Lower lobe of right lung (tissue), 2 donors: ENCODE data around the gene NDUFB10. TPM values are rescaled to one million over a fixed set of nuclear protein-coding genes. Genes with fewer than 3 reads are reported as not detected.

Experiments used
- ATAC-seq, 2 donors: fragments of 200-7000 bp; cut with Tn5 transposase; one replicate each; pipeline ENCODE4 v1.9.1; 2020 to 2022; ENCODE audit warnings: mild to moderate bottlenecking in 2 of 2, moderate library complexity in 2 of 2
- DNase-seq: peaks from one replicate; pipeline ENCODE4 v3.0.0-alpha.2; 2020
- H3K27ac ChIP-seq: fragments of 200-600 bp; one replicate; pipeline ENCODE4 v1.8.0; 2022
- H3K27me3 ChIP-seq: fragments of 200-600 bp; one replicate; pipeline ENCODE4 v1.8.0; 2022; ENCODE audit warnings: low read depth
- H3K36me3 ChIP-seq: fragments of 200-600 bp; one replicate; pipeline ENCODE4 v1.8.0; 2022; ENCODE audit warnings: mild to moderate bottlenecking
- H3K4me1 ChIP-seq: fragments of 200-600 bp; one replicate; pipeline ENCODE4 v1.8.0; 2022
- H3K4me3 ChIP-seq: fragments of 200-600 bp; one replicate; pipeline ENCODE4 v1.8.0; 2022; ENCODE audit warnings: mild to moderate bottlenecking
- H3K9me3 ChIP-seq: fragments of 200-600 bp; one replicate; pipeline ENCODE4 v1.8.0; 2022
- CTCF ChIP-seq: fragments of 200-600 bp; IDR thresholded peaks from one replicate; pipeline ENCODE4 v1.8.0; 2022; ENCODE audit warnings: antibody characterized with exemption, mild to moderate bottlenecking
- intact Hi-C: fragments of 100-400 bp; cut with DNase I; formaldehyde crosslinking; loops from one replicate; pipeline ENCODE4 v1.11.0; 2022
- total RNA-seq: library from RNA; stranded (reverse); fragmentation: NEBNext Ultra II Directional; extraction: Animal tissue kit (Norgen Biotek cat#: 25700); gene quantifications from one replicate; pipeline ENCODE4 v1.2.1, GENCODE V29; 2021
- donor health status: DM: no; HTN: yes; CAD: no; lungs with severe emphysema.

Gene NDUFB10
- total RNA-seq, 1 donor from 2014 or later: 85.8 TPM

GRCh38 chr16:1922357-1922756, 37.0 kb upstream of the NDUFB10 start:
- Histone ChIP-seq H3K4me1 (peaks cover 11% of the 10 kb centered on the region), H3K27ac (no peak overlapping the region), H3K27me3 (peaks cover 60% of the 10 kb centered on the region), H3K9me3 (no peaks in the 10 kb centered on the region), H3K4me3 (no peak overlapping the region), H3K36me3 (no peaks in the 10 kb centered on the region)
- ATAC-seq (no peak), DNase-seq (no peak)
- intact Hi-C loops: no loop called here
- TF ChIP-seq CTCF: no peak

- no peaks in the 10 kb centered on the region for H3K9me3 ChIP-seq
- H3K4me3 ChIP-seq: no peak overlapping the region
- ATAC-seq: peak; percentile 55 to 58
- peaks cover 10% of the 10 kb centered on the region for H3K4me1 ChIP-seq
- intact Hi-C loops: no loop called here
- TF ChIP-seq CTCF: peak; percentile 14
- DNase-seq: no peak
- no peak overlapping the region for H3K27ac ChIP-seq
- peaks cover 53% of the 10 kb centered on the region for H3K27me3 ChIP-seq
- no peaks in the 10 kb centered on the region for H3K36me3 ChIP-seq
These were observed 35.9 kb upstream of the NDUFB10 start for GRCh38 chr16:1923299-1924034.

DNA sequence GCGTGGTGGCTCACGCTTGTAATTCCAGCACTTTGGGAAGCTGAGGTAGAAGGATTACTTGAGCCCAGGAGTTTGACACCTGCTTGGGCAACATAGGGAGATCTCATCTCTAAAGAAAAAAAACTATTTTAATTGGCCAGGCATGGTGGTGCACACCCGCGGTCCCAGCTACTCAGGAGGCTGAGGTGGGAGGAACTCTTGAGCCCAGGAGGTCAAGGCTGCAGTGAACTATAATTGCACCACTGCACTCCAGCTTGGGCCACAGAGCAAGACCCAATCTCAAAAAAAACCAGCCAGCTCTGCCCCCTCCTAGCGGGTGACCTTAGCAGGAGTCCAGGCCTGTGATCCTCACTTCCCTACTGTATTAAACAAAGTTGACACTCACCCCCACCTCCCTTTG, 35.2 kb upstream of the NDUFB10 start:
- DNase-seq (no peak), ATAC-seq (no peak)
- intact Hi-C loops: no loop called here
- H3K27me3 ChIP-seq: peaks cover 47% of the 10 kb centered on the region
- no peak for TF ChIP-seq CTCF
- H3K9me3 ChIP-seq: no peaks in the 10 kb centered on the region
- no peak overlapping the region for H3K27ac ChIP-seq
- no peak overlapping the region for H3K4me3 ChIP-seq
- no peaks in the 10 kb centered on the region for H3K36me3 ChIP-seq
- peaks cover 6% of the 10 kb centered on the region for H3K4me1 ChIP-seq

GRCh38 chr16:1926271-1926670, 33.1 kb upstream of the NDUFB10 start:
- DNase-seq (no peak), ATAC-seq (no peak)
- H3K36me3 ChIP-seq: no peaks in the 10 kb centered on the region
- peaks cover 29% of the 10 kb centered on the region for H3K27me3 ChIP-seq
- H3K9me3 ChIP-seq: no peaks in the 10 kb centered on the region
- intact Hi-C loops: no loop called here
- peaks cover 12% of the 10 kb centered on the region for H3K4me1 ChIP-seq
- H3K4me3 ChIP-seq: no peak overlapping the region
- TF ChIP-seq CTCF: no peak
- no peak overlapping the region for H3K27ac ChIP-seq

- peak overlapping the region; percentile 64 for H3K4me3 ChIP-seq
- peak overlapping the region; percentile 80 for H3K27ac ChIP-seq
These were observed 30.2 kb upstream of the NDUFB10 start for GRCh38 chr16:1929105-1929504.

More at GRCh38 chr16:1929105-1929504, 30.2 kb upstream of the NDUFB10 start:
- H3K36me3 ChIP-seq: no peaks in the 10 kb centered on the region
- DNase-seq (no peak), ATAC-seq (peak; percentile 56 to 65)
- TF ChIP-seq CTCF: no peak
- peaks cover 13% of the 10 kb centered on the region for H3K27me3 ChIP-seq
- no peaks in the 10 kb centered on the region for H3K9me3 ChIP-seq
- intact Hi-C loops: no loop called here
- peaks cover 6% of the 10 kb centered on the region for H3K4me1 ChIP-seq
